HCT116 (cell line): ENCODE measurements around the gene SKA3.

Experiments used
- CTCF ChIP-seq, 3 experiments: fragments of 200-600 bp in 1 of 3; sonication (generic) in 1 of 3; IDR thresholded peaks in 2 of 3; conservative IDR thresholded peaks in 1 of 3; 2 replicates each; pipeline ENCODE4 v1.5.1; 2012 to 2017; ENCODE audit warnings: low read depth in 2 of 3, low read length in 2 of 3, antibody characterized with exemption in 1 of 3, borderline replicate concordance in 1 of 3, control low read depth in 1 of 3, mild to moderate bottlenecking in 1 of 3, mixed read lengths in 1 of 3, mixed run types in 1 of 3, moderate library complexity in 1 of 3; ENCODE audit not compliant: insufficient read depth in 1 of 3
- EZH2phosphoT487 ChIP-seq: fragments of 200-600 bp; IDR thresholded peaks from 2 replicates; pipeline ENCODE4 v1.6.1; 2018; ENCODE audit warnings: antibody characterized with exemption, borderline replicate concordance
- POLR2A ChIP-seq: IDR thresholded peaks from 2 replicates; pipeline ENCODE4 v1.7.0; 2011; ENCODE audit warnings: borderline replicate concordance; ENCODE audit not compliant: insufficient read depth, insufficient read length; ENCODE audit errors: extremely low read depth

GRCh38 chr13:21117104-21117809 lies 59.1 kb downstream of the SKA3 start:
- no peak for TF ChIP-seq POLR2A
- TF ChIP-seq CTCF (IDR thresholded peaks at IDR 0.05 in 2 of 3, conservative IDR thresholded peaks at IDR 0.05 in 1 of 3; ENCODE audit: borderline replicate concordance in 1 of 3, insufficient read depth in 1 of 3, low read depth in 2 of 3, low read length in 2 of 3) = no peak
- no peak for TF ChIP-seq EZH2phosphoT487
